NCI-H2227 treated with DMSO at 0.1 percent for 48 hours (cell line): ENCODE results near the gene C2CD3.
"Not testable (repeated sequence)": the region's sequence is repeated elsewhere in the genome, so short reads cannot be mapped to it uniquely, and the experiment has no call there.

ENCODE experiments used
- DNase-seq: peaks from one replicate; lab custom pipeline; 2025; lab: John Stamatoyannopoulos, UW

The C2CD3 gene

GRCh38 chr11:74120260-74121035, 50.4 kb downstream of the C2CD3 start:
- not testable (repeated sequence) for DNase-seq

- no peak for DNase-seq
Measured at GRCh38 chr11:74116719-74117118, 54.1 kb downstream of the C2CD3 start.

GRCh38 chr11:74112877-74113276, 57.9 kb downstream of the C2CD3 start:
- DNase-seq = no peak

- DNase-seq = no peak
Measured at GRCh38 chr11:74106124-74106523, 64.7 kb downstream of the C2CD3 start.

GRCh38 chr11:74102321-74102720, 68.5 kb downstream of the C2CD3 start:
- no peak for DNase-seq

GRCh38 chr11:74100735-74101134, 70.1 kb downstream of the C2CD3 start:
- DNase-seq = no peak

- DNase-seq = no peak
Measured at GRCh38 chr11:74100231-74100630, 70.6 kb downstream of the C2CD3 start.

- DNase-seq = no peak
Measured at GRCh38 chr11:74097686-74098237, 73.0 kb downstream of the C2CD3 start.

GRCh38 chr11:74094393-74094792, 76.4 kb downstream of the C2CD3 start:
- DNase-seq = no peak

- DNase-seq = peak; percentile 32
Measured at GRCh38 chr11:74092425-74092824, 78.4 kb downstream of the C2CD3 start.

GRCh38 chr11:74091549-74091948, 79.3 kb downstream of the C2CD3 start:
- no peak for DNase-seq

GRCh38 chr11:74090701-74091100, 80.1 kb downstream of the C2CD3 start:
- DNase-seq = no peak

- DNase-seq = no peak
Measured at GRCh38 chr11:74086242-74086884, 84.4 kb downstream of the C2CD3 start.

- no peak for DNase-seq
Measured at GRCh38 chr11:74085542-74085892, 85.3 kb downstream of the C2CD3 start.

GRCh38 chr11:74084796-74085541, 85.8 kb downstream of the C2CD3 start:
- DNase-seq = no peak

- not testable (repeated sequence) for DNase-seq
Measured at GRCh38 chr11:74083927-74084326, 86.9 kb downstream of the C2CD3 start.

GRCh38 chr11:74081428-74081827, 89.4 kb downstream of the C2CD3 start:
- DNase-seq = no peak

- no peak for DNase-seq
Measured at GRCh38 chr11:74077193-74077592, 93.6 kb downstream of the C2CD3 start.

- DNase-seq = no peak
Measured at GRCh38 chr11:74072721-74073120, 98.1 kb downstream of the C2CD3 start.

- no peak for DNase-seq
Measured at GRCh38 chr11:74072286-74072685, 98.5 kb downstream of the C2CD3 start.

- DNase-seq = no peak
Measured at GRCh38 chr11:74070723-74071492, 99.9 kb downstream of the C2CD3 start.
